Measurements from ENCODE around the gene DVL1.

DVL1 gene

GRCh38 chr1:1360506-1361169, 11.4 kb upstream of the DVL1 start:
- Histone ChIP-seq H3K9ac (ENCODE audit: low read length) (no peak overlapping the region), H3K9me3 (ENCODE audit: insufficient read depth, low read length) (no peaks in the 10 kb centered on the region), H3K4me3 (ENCODE audit: low read length) (no peak overlapping the region), H3K27me3 (ENCODE audit: low read depth, low read length) (peaks cover 17% of the 10 kb centered on the region), H3K27ac (ENCODE audit: low read length) (no peak overlapping the region), H3K4me1 (ENCODE audit: low read length) (peaks cover 20% of the 10 kb centered on the region; the same call in 1 of the 2 replicates), H3K4me2 (ENCODE audit: low read length) (no peak overlapping the region), H2AFZ (ENCODE audit: low read depth, low read length) (no peak overlapping the region), H3K79me2 (ENCODE audit: low read length) (no peaks in the 10 kb centered on the region), H3K36me3 (replicated peaks; ENCODE audit: low read depth, low read length) (no peaks in the 10 kb centered on the region), H4K20me1 (ENCODE audit: insufficient read depth, low read length) (no peaks in the 10 kb centered on the region)
- TF ChIP-seq EZH2phosphoT487 (IDR thresholded peaks at IDR 0.05; ENCODE audit: low read depth), result no peak
- no peak for TF ChIP-seq CTCF (IDR thresholded peaks at IDR 0.05; ENCODE audit: low read depth, low read length)

GRCh38 chr1:1359664-1360468, 10.6 kb upstream of the DVL1 start:
- TF ChIP-seq EZH2phosphoT487 (IDR thresholded peaks at IDR 0.05; ENCODE audit: low read depth), result no peak
- no peak for TF ChIP-seq CTCF (IDR thresholded peaks at IDR 0.05; ENCODE audit: low read depth, low read length)
- Histone ChIP-seq H3K79me2 (ENCODE audit: low read length) (no peaks in the 10 kb centered on the region), H3K9ac (ENCODE audit: low read length) (no peak overlapping the region)

GRCh38 chr1:1359308-1359663, 10.1 kb upstream of the DVL1 start:
- H2AFZ ChIP-seq (ENCODE audit: low read depth, low read length), result no peak overlapping the region
- no peak overlapping the region for H3K9ac ChIP-seq (ENCODE audit: low read length)
- H3K27ac ChIP-seq (ENCODE audit: low read length), result no peak overlapping the region

More at GRCh38 chr1:1359664-1360468, 10.6 kb upstream of the DVL1 start:
- H3K27me3 ChIP-seq (ENCODE audit: low read depth, low read length), result peaks cover 17% of the 10 kb centered on the region
- no peak overlapping the region for H2AFZ ChIP-seq (ENCODE audit: low read depth, low read length)
- peaks cover 20% of the 10 kb centered on the region; the same call in 1 of the 2 replicates for H3K4me1 ChIP-seq (ENCODE audit: low read length)
- H3K27ac ChIP-seq (ENCODE audit: low read length), result no peak overlapping the region
- H3K9me3 ChIP-seq (ENCODE audit: insufficient read depth, low read length), result no peaks in the 10 kb centered on the region
- H3K4me3 ChIP-seq (ENCODE audit: low read length), result no peak overlapping the region
- H4K20me1 ChIP-seq (ENCODE audit: insufficient read depth, low read length), result no peaks in the 10 kb centered on the region
- H3K4me2 ChIP-seq (ENCODE audit: low read length), result no peak overlapping the region
- H3K36me3 ChIP-seq (replicated peaks; ENCODE audit: low read depth, low read length), result no peaks in the 10 kb centered on the region

More at GRCh38 chr1:1359308-1359663, 10.1 kb upstream of the DVL1 start:
- H3K79me2 ChIP-seq (ENCODE audit: low read length), result no peaks in the 10 kb centered on the region
- peaks cover 17% of the 10 kb centered on the region for H3K27me3 ChIP-seq (ENCODE audit: low read depth, low read length)
- H3K4me1 ChIP-seq (ENCODE audit: low read length), result peaks cover 20% of the 10 kb centered on the region; the same call in 1 of the 2 replicates
- TF ChIP-seq EZH2phosphoT487 (IDR thresholded peaks at IDR 0.05; ENCODE audit: low read depth), result no peak
- TF ChIP-seq CTCF (IDR thresholded peaks at IDR 0.05; ENCODE audit: low read depth, low read length), result no peak
- no peaks in the 10 kb centered on the region for H3K36me3 ChIP-seq (replicated peaks; ENCODE audit: low read depth, low read length)
- no peak overlapping the region for H3K4me2 ChIP-seq (ENCODE audit: low read length)
- H4K20me1 ChIP-seq (ENCODE audit: insufficient read depth, low read length), result no peaks in the 10 kb centered on the region
- H3K4me3 ChIP-seq (ENCODE audit: low read length), result no peak overlapping the region
- no peaks in the 10 kb centered on the region for H3K9me3 ChIP-seq (ENCODE audit: insufficient read depth, low read length)

Data from OCI-LY3 (cell line).